WTC11 (cell line): ENCODE measurements around the gene SEMG2. TPM values are rescaled to one million over a fixed set of nuclear protein-coding genes. Genes with fewer than 3 reads are reported as not detected.

Experiments used
- ATAC-seq: fragments of 200-7000 bp; cut with Tn5 transposase; 2 replicates; pipeline ENCODE4 v1.10.0; 2021; ENCODE audit warnings: mild to moderate bottlenecking, moderate library complexity
- CTCF ChIA-PET: fragments of 300-600 bp; sonication (Branson Sonifier 250); formaldehyde crosslinking; loops from one replicate; lab custom pipeline; 2021; ENCODE audit warnings: antibody characterized with exemption; lab: Charles Lee
- POLR2A ChIA-PET: fragments of 350-600 bp; sonication (Branson Sonifier 250); formaldehyde crosslinking; loops from one replicate; lab custom pipeline; 2021; ENCODE audit warnings: antibody characterized with exemption; lab: Charles Lee
- DNase-seq: peaks from one replicate; pipeline ENCODE4 v3.0.0; 2021; ENCODE audit warnings: low spot score
- H3K27ac Mint-ChIP-seq: 2 replicates; pipeline ENCODE4 v1.8.0; 2021; ENCODE audit warnings: mixed read lengths
- H3K27me3 Mint-ChIP-seq: 2 replicates; pipeline ENCODE4 v1.8.0; 2021; ENCODE audit warnings: low read depth, mild to moderate bottlenecking, moderate library complexity, mixed read lengths
- H3K36me3 Mint-ChIP-seq: 2 replicates; pipeline ENCODE4 v1.8.0; 2021; ENCODE audit warnings: mixed read lengths
- H3K4me1 Mint-ChIP-seq: 2 replicates; pipeline ENCODE4 v1.8.0; 2022; ENCODE audit warnings: mixed read lengths
- H3K4me3 Mint-ChIP-seq: 2 replicates; pipeline ENCODE4 v1.8.0; 2021; ENCODE audit warnings: mild to moderate bottlenecking, moderate library complexity, mixed read lengths
- H3K9me3 Mint-ChIP-seq: 2 replicates; pipeline ENCODE4 v1.8.0; 2021; ENCODE audit warnings: mixed read lengths
- CREM ChIP-seq: sonication (generic); formaldehyde crosslinking; IDR thresholded peaks from 2 replicates; pipeline ENCODE4 v1.8.1; 2022; ENCODE audit warnings: mild to moderate bottlenecking, missing genetic modification reagents, moderate library complexity
- ELF4 ChIP-seq: sonication (generic); formaldehyde crosslinking; IDR thresholded peaks from 2 replicates; pipeline ENCODE4 v1.8.1; 2022; ENCODE audit warnings: low read depth, mild to moderate bottlenecking, moderate library complexity, missing genetic modification reagents
- GRHL2 ChIP-seq: fragments of 250-450 bp; sonication (Bioruptor Pico); IDR thresholded peaks from 2 replicates; pipeline ENCODE4 v1.8.0; 2022; ENCODE audit warnings: mild to moderate bottlenecking, moderate library complexity; ENCODE audit not compliant: insufficient replicate concordance, severe bottlenecking
- JUN ChIP-seq: sonication (generic); formaldehyde crosslinking; IDR thresholded peaks from 2 replicates; pipeline ENCODE4 v1.8.0; 2023; ENCODE audit warnings: mild to moderate bottlenecking, missing genetic modification reagents
- NFE2L1 ChIP-seq: sonication (generic); formaldehyde crosslinking; IDR thresholded peaks from 2 replicates; pipeline ENCODE4 v1.8.1; 2023; ENCODE audit warnings: missing genetic modification reagents
- NR1H2 ChIP-seq: sonication (generic); formaldehyde crosslinking; IDR thresholded peaks from 2 replicates; pipeline ENCODE4 v1.9.0; 2021; ENCODE audit warnings: mild to moderate bottlenecking, moderate library complexity, missing genetic modification reagents
- SMAD3 ChIP-seq: sonication (generic); formaldehyde crosslinking; IDR thresholded peaks from 2 replicates; pipeline ENCODE4 v1.8.0; 2022; ENCODE audit warnings: missing genetic modification reagents, mild to moderate bottlenecking, borderline replicate concordance
- STAT6 ChIP-seq: sonication (generic); formaldehyde crosslinking; conservative IDR thresholded peaks from 2 replicates; pipeline ENCODE4 v1.8.1; 2023; ENCODE audit warnings: mild to moderate bottlenecking, low read depth, missing genetic modification reagents, moderate library complexity
- ZNF138 ChIP-seq: sonication (generic); formaldehyde crosslinking; conservative IDR thresholded peaks from 2 replicates; pipeline ENCODE4 v1.8.1; 2022; ENCODE audit warnings: mild to moderate bottlenecking, moderate library complexity, missing genetic modification reagents
- ZNF219 ChIP-seq: sonication (generic); formaldehyde crosslinking; IDR thresholded peaks from 2 replicates; pipeline ENCODE4 v1.8.0; 2023; ENCODE audit warnings: missing genetic modification reagents, mild to moderate bottlenecking, borderline replicate concordance
- ZNF232 ChIP-seq: sonication (generic); formaldehyde crosslinking; IDR thresholded peaks from 2 replicates; pipeline ENCODE4 v1.8.0; 2022; ENCODE audit warnings: mild to moderate bottlenecking, missing genetic modification reagents
- ZNF263 ChIP-seq: sonication (generic); formaldehyde crosslinking; IDR thresholded peaks from 2 replicates; pipeline ENCODE4 v1.8.1; 2022; ENCODE audit warnings: low read depth, mild to moderate bottlenecking, moderate library complexity, missing genetic modification reagents
- total RNA-seq: library from RNA; stranded (reverse); gene quantifications from 3 replicates; pipeline ENCODE4 v1.2.3, GENCODE V29; 2021
- TF ChIP-seq, protein P1 (sequence below): fragments of 250-450 bp; sonication (Bioruptor Pico); IDR thresholded peaks from 2 replicates; pipeline ENCODE4 v1.8.0; 2021; ENCODE audit warnings: mild to moderate bottlenecking
- TF ChIP-seq, protein P2 (sequence below): sonication (generic); formaldehyde crosslinking; IDR thresholded peaks from 2 replicates; pipeline ENCODE4 v1.8.0; 2022; ENCODE audit warnings: missing genetic modification reagents
- TF ChIP-seq, protein P3 (sequence below): fragments of 200-600 bp; IDR thresholded peaks from 2 replicates; pipeline ENCODE4 v1.8.0; 2022; ENCODE audit warnings: antibody characterized with exemption
- TF ChIP-seq, protein P4 (sequence below): sonication (generic); formaldehyde crosslinking; IDR thresholded peaks from 2 replicates; pipeline ENCODE4 v1.8.1; 2023; ENCODE audit warnings: mild to moderate bottlenecking, missing genetic modification reagents, moderate library complexity
- TF ChIP-seq, protein P5 (sequence below): sonication (generic); formaldehyde crosslinking; conservative IDR thresholded peaks from 2 replicates; pipeline ENCODE4 v1.8.1; 2022; ENCODE audit warnings: mild to moderate bottlenecking, missing genetic modification reagents

Gene SEMG2
- total RNA-seq, 1 experiment from 2014 or later, result not detected

DNA sequence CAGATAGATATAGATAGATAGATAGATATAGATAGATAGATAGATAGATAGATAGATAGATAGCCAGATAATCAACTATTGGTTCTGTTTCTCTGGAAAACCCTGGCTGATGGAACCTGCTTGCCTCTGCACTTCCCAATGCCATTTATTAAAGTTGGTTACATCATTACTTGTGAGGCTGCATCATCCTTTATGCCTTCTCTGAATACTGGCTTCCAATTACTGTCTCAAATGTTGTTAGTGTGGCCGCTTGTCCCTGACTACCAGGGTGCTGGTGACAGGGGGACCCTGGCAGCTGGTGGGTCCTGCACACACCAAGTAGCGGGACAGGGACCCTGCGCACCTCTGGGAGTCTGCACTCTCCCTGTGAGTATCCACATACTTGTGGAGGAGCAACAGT, 37.1 kb downstream of the SEMG2 start (continued):
- no peak for TF ChIP-seq STAT6 (CRISPR knock-in tag)
- TF ChIP-seq, protein P1, sequence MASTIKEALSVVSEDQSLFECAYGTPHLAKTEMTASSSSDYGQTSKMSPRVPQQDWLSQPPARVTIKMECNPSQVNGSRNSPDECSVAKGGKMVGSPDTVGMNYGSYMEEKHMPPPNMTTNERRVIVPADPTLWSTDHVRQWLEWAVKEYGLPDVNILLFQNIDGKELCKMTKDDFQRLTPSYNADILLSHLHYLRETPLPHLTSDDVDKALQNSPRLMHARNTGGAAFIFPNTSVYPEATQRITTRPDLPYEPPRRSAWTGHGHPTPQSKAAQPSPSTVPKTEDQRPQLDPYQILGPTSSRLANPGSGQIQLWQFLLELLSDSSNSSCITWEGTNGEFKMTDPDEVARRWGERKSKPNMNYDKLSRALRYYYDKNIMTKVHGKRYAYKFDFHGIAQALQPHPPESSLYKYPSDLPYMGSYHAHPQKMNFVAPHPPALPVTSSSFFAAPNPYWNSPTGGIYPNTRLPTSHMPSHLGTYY, result no peak
- no peak for TF ChIP-seq JUN
- TF ChIP-seq SMAD3 (CRISPR knock-in tag), result no peak
- no peak for TF ChIP-seq GRHL2 (CRISPR knock-in tag)
- TF ChIP-seq, protein P2, sequence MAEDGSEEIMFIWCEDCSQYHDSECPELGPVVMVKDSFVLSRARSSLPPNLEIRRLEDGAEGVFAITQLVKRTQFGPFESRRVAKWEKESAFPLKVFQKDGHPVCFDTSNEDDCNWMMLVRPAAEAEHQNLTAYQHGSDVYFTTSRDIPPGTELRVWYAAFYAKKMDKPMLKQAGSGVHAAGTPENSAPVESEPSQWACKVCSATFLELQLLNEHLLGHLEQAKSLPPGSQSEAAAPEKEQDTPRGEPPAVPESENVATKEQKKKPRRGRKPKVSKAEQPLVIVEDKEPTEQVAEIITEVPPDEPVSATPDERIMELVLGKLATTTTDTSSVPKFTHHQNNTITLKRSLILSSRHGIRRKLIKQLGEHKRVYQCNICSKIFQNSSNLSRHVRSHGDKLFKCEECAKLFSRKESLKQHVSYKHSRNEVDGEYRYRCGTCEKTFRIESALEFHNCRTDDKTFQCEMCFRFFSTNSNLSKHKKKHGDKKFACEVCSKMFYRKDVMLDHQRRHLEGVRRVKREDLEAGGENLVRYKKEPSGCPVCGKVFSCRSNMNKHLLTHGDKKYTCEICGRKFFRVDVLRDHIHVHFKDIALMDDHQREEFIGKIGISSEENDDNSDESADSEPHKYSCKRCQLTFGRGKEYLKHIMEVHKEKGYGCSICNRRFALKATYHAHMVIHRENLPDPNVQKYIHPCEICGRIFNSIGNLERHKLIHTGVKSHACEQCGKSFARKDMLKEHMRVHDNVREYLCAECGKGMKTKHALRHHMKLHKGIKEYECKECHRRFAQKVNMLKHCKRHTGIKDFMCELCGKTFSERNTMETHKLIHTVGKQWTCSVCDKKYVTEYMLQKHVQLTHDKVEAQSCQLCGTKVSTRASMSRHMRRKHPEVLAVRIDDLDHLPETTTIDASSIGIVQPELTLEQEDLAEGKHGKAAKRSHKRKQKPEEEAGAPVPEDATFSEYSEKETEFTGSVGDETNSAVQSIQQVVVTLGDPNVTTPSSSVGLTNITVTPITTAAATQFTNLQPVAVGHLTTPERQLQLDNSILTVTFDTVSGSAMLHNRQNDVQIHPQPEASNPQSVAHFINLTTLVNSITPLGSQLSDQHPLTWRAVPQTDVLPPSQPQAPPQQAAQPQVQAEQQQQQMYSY (CRISPR knock-in tag), result no peak
- TF ChIP-seq NFE2L1 (CRISPR knock-in tag), result no peak
- TF ChIP-seq ZNF232 (CRISPR knock-in tag), result no peak

DNA sequence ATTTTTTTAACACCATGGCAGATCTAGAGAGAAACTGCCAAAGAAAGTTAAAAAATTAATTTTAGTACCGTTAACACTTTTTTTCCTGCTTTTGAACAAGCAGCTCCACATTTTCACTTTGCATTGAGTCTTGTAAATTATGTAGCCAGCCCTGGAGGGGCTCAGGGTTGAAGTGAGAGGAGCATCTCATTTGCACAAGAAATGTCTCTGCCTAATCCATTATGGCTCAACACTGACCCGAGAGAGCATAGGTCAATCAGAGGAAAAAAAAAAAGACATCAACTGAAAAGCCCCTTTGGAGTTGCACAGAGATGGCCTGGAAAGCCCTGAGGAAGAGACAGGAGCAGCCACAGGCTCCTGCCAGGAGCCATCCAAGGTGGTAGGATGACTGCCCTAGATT, 37.5 kb downstream of the SEMG2 start:
- POLR2A ChIA-PET, result no interaction called here
- peak; percentile 47 for ATAC-seq
- H3K27ac Mint-ChIP-seq, result no peak overlapping the region
- DNase-seq, result no peak
- no peak for TF ChIP-seq ELF4 (CRISPR knock-in tag)
- TF ChIP-seq ZNF219, result no peak
- TF ChIP-seq ZNF138 (CRISPR knock-in tag), result no peak
- TF ChIP-seq ZNF263 (CRISPR knock-in tag), result no peak
- TF ChIP-seq, protein P3, sequence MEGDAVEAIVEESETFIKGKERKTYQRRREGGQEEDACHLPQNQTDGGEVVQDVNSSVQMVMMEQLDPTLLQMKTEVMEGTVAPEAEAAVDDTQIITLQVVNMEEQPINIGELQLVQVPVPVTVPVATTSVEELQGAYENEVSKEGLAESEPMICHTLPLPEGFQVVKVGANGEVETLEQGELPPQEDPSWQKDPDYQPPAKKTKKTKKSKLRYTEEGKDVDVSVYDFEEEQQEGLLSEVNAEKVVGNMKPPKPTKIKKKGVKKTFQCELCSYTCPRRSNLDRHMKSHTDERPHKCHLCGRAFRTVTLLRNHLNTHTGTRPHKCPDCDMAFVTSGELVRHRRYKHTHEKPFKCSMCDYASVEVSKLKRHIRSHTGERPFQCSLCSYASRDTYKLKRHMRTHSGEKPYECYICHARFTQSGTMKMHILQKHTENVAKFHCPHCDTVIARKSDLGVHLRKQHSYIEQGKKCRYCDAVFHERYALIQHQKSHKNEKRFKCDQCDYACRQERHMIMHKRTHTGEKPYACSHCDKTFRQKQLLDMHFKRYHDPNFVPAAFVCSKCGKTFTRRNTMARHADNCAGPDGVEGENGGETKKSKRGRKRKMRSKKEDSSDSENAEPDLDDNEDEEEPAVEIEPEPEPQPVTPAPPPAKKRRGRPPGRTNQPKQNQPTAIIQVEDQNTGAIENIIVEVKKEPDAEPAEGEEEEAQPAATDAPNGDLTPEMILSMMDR, result no peak
- TF ChIP-seq, protein P4, sequence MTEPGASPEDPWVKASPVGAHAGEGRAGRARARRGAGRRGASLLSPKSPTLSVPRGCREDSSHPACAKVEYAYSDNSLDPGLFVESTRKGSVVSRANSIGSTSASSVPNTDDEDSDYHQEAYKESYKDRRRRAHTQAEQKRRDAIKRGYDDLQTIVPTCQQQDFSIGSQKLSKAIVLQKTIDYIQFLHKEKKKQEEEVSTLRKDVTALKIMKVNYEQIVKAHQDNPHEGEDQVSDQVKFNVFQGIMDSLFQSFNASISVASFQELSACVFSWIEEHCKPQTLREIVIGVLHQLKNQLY (CRISPR knock-in tag), result no peak
- TF ChIP-seq, protein P5, sequence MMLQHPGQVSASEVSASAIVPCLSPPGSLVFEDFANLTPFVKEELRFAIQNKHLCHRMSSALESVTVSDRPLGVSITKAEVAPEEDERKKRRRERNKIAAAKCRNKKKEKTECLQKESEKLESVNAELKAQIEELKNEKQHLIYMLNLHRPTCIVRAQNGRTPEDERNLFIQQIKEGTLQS (CRISPR knock-in tag), result no peak
- TF ChIP-seq CREM, result no peak
- no peak for TF ChIP-seq NR1H2 (CRISPR knock-in tag)
- TF ChIP-seq, all 79 proteins: peak for 0
- H3K36me3 Mint-ChIP-seq, result no peaks in the 10 kb centered on the region
- CTCF ChIA-PET, result interaction anchor here (1.2 to 2.4 kb wide), 3 partner anchors 32 to 120 kb away, joined by 3 to 10 read pairs (median 5); no protein-coding TSS in a partner anchor
- H3K27me3 Mint-ChIP-seq, result no peaks in the 10 kb centered on the region
- H3K9me3 Mint-ChIP-seq, result no peaks in the 10 kb centered on the region
- peaks cover 9% of the 10 kb centered on the region for H3K4me1 Mint-ChIP-seq
- no peak overlapping the region for H3K4me3 Mint-ChIP-seq
